Endothelial cell of umbilical vein (primary cell): ENCODE measurements around the gene APC2.

Source experiments
- CTCF ChIP-seq, 2 donors: IDR thresholded peaks; 1 replicate in 1 of 2; 2 replicates in 1 of 2; pipeline ENCODE4 v1.5.1; 2011; ENCODE audit warnings: low read length in 2 of 2, mild to moderate bottlenecking in 2 of 2, moderate library complexity in 2 of 2, control low read depth in 1 of 2, inconsistent platforms in 1 of 2, low read depth in 1 of 2; ENCODE audit not compliant: insufficient read depth in 1 of 2; ENCODE audit errors: extremely low read depth in 1 of 2
- EZH2 ChIP-seq: IDR thresholded peaks from 2 replicates; pipeline ENCODE4 v1.6.1; 2012; ENCODE audit warnings: borderline replicate concordance, low read depth, mild to moderate bottlenecking, moderate library complexity, low read length, inconsistent platforms; ENCODE audit not compliant: severe bottlenecking
- FOS ChIP-seq: IDR thresholded peaks from 2 replicates; pipeline ENCODE4 v1.6.1; 2011; ENCODE audit warnings: mild to moderate bottlenecking, low read length, moderate library complexity, borderline replicate concordance; ENCODE audit not compliant: insufficient read depth
- GATA2 ChIP-seq: IDR thresholded peaks from 2 replicates; pipeline ENCODE4 v1.7.0; 2011; ENCODE audit warnings: low read depth, mild to moderate bottlenecking, moderate library complexity, mixed read lengths, low read length; ENCODE audit not compliant: insufficient read length, insufficient read depth
- JUN ChIP-seq: IDR thresholded peaks from 2 replicates; pipeline ENCODE4 v1.6.1; 2011; ENCODE audit warnings: borderline replicate concordance, low read depth; ENCODE audit not compliant: insufficient read length, insufficient read depth
- POLR2A ChIP-seq: IDR thresholded peaks from 2 replicates; pipeline ENCODE4 v1.6.1; 2012; ENCODE audit warnings: low read depth, mild to moderate bottlenecking, control low read depth, low read length
- POLR2AphosphoS5 ChIP-seq: IDR thresholded peaks from 2 replicates; pipeline ENCODE4 v1.6.1; 2012; ENCODE audit warnings: low read depth, mild to moderate bottlenecking, control low read depth, low read length, moderate library complexity; ENCODE audit not compliant: insufficient read depth
- TF ChIP-seq, protein P1 (sequence below): IDR thresholded peaks from 2 replicates; pipeline ENCODE4 v1.6.1; 2011; ENCODE audit not compliant: insufficient read depth, insufficient read length

DNA sequence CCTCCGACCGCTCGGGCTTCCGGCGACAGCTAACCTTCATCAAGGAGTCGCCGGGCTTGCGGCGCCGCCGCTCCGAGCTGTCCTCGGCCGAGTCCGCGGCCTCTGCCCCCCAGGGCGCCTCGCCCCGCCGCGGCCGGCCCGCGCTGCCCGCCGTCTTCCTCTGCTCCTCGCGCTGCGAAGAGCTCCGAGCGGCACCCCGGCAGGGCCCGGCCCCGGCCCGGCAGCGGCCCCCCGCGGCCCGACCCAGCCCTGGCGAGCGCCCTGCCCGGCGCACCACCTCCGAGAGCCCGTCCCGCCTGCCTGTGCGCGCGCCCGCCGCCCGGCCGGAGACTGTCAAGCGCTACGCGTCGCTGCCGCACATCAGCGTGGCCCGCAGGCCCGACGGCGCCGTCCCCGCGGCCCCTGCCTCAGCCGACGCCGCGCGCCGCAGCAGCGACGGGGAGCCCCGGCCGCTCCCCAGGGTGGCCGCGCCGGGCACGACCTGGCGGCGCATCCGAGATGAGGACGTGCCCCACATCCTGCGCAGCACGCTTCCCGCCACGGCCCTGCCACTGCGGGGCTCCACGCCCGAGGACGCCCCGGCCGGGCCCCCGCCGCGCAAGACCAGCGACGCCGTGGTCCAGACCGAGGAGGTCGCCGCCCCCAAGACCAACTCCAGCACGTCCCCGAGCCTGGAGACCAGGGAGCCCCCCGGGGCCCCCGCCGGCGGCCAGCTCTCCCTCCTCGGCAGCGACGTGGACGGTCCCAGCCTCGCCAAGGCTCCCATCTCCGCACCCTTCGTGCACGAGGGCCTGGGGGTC is 19.5 kb downstream of the APC2 start:
- TF ChIP-seq, protein P1, sequence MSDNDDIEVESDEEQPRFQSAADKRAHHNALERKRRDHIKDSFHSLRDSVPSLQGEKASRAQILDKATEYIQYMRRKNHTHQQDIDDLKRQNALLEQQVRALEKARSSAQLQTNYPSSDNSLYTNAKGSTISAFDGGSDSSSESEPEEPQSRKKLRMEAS: no peak
- no peak for TF ChIP-seq POLR2A
- no peak for TF ChIP-seq EZH2
- no peak for TF ChIP-seq CTCF (IDR thresholded peaks at IDR 0.05; ENCODE audit: extremely low read depth in 1 of 2, insufficient read depth in 1 of 2, low read depth in 1 of 2, low read length in 2 of 2)
- TF ChIP-seq JUN: no peak
- no peak for TF ChIP-seq POLR2AphosphoS5
- TF ChIP-seq GATA2: no peak
- no peak for TF ChIP-seq FOS
